Hepatocyte (in vitro differentiated cells): Measurements from ENCODE around the gene SORCS3.

Source experiments
- EZH2 ChIP-seq: fragments of 200-600 bp; sonication (generic); IDR thresholded peaks from 2 replicates; pipeline ENCODE4 v1.6.1; 2016; ENCODE audit warnings: antibody characterized with exemption, mild to moderate bottlenecking, borderline replicate concordance
- EZH2phosphoT487 ChIP-seq: fragments of 200-600 bp; sonication (generic); IDR thresholded peaks from one replicate; pipeline ENCODE4 v1.6.1; 2018; ENCODE audit warnings: antibody characterized with exemption, mild to moderate bottlenecking, low read depth, moderate library complexity; ENCODE audit not compliant: unreplicated experiment, severe bottlenecking
- TF ChIP-seq, protein P1 (sequence below): fragments of 200-600 bp; sonication (generic); IDR thresholded peaks from 2 replicates; pipeline ENCODE4 v1.5.1; 2016; ENCODE audit warnings: antibody characterized with exemption, mild to moderate bottlenecking; ENCODE audit not compliant: poor library complexity

DNA sequence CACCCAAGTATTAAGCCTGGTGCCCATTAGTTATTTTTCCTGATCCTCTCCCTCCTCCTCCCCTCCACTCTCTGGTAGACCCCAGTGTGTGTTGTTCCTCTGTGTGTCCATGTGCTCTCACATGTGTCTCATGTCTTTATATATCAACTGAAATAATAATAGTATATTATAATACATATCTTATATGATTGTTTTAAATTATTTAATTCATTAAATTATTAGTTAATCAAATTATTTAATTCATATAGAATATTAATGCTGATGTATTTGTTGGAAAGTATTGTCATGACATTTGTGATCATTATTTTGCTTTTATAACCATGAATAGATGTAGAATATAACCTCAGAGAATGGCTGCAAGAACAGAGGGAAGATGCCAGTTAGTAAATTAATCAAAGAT, 647.5 kb downstream of the SORCS3 start:
- TF ChIP-seq, protein P1, sequence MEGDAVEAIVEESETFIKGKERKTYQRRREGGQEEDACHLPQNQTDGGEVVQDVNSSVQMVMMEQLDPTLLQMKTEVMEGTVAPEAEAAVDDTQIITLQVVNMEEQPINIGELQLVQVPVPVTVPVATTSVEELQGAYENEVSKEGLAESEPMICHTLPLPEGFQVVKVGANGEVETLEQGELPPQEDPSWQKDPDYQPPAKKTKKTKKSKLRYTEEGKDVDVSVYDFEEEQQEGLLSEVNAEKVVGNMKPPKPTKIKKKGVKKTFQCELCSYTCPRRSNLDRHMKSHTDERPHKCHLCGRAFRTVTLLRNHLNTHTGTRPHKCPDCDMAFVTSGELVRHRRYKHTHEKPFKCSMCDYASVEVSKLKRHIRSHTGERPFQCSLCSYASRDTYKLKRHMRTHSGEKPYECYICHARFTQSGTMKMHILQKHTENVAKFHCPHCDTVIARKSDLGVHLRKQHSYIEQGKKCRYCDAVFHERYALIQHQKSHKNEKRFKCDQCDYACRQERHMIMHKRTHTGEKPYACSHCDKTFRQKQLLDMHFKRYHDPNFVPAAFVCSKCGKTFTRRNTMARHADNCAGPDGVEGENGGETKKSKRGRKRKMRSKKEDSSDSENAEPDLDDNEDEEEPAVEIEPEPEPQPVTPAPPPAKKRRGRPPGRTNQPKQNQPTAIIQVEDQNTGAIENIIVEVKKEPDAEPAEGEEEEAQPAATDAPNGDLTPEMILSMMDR: no peak
- TF ChIP-seq EZH2: no peak
- no peak for TF ChIP-seq EZH2phosphoT487
